Heart left ventricle (tissue), 16 donors: ENCODE measurements around the gene MAP3K5. TPM values are rescaled to one million over a fixed set of nuclear protein-coding genes. Genes with fewer than 3 reads are reported as not detected.
A peak's percentile ranks its signal among the peaks of the same experiment; 100 is the strongest.

Experiments used
- ATAC-seq, 4 donors: fragments of 200-7000 bp; cut with Tn5 transposase; one replicate each; pipeline ENCODE4 v1.9.1; 2020 to 2022; ENCODE audit warnings: moderate library complexity in 4 of 4, mild to moderate bottlenecking in 3 of 4, moderate number of reproducible peaks in 1 of 4
- DNase-seq, 5 donors: peaks; one replicate each; pipeline ENCODE4 v3.0.0-alpha.2; 2020
- H3K27ac ChIP-seq, 12 donors: fragments of 200-600 bp; sonication (generic) in 4 of 12; one replicate each; pipeline versions ENCODE4 v1.5.0 to v1.8.0; 2016 to 2022; ENCODE audit warnings: mild to moderate bottlenecking in 2 of 12
- H3K27me3 ChIP-seq, 9 donors: fragments of 200-600 bp; sonication (generic) in 2 of 9; one replicate each; pipeline versions ENCODE4 v1.5.1 to v1.8.0; 2016 to 2022; ENCODE audit warnings: mild to moderate bottlenecking in 3 of 9
- H3K36me3 ChIP-seq, 9 donors: fragments of 200-600 bp; sonication (generic) in 2 of 9; one replicate each; pipeline versions ENCODE4 v1.5.0 to v1.8.0; 2018 to 2022; ENCODE audit warnings: mild to moderate bottlenecking in 2 of 9
- H3K4me1 ChIP-seq, 12 donors: fragments of 200-600 bp; sonication (generic) in 4 of 12; one replicate each; pipeline versions ENCODE4 v1.5.0 to v1.8.0; 2016 to 2022; ENCODE audit warnings: mild to moderate bottlenecking in 3 of 12
- H3K4me3 ChIP-seq, 12 donors: fragments of 200-600 bp; sonication (generic) in 4 of 12; one replicate each; pipeline versions ENCODE4 v1.5.0 to v1.8.0; 2017 to 2022; ENCODE audit warnings: mild to moderate bottlenecking in 9 of 12, moderate library complexity in 4 of 12
- H3K9me3 ChIP-seq, 12 donors: fragments of 200-600 bp; sonication (generic) in 4 of 12; one replicate each; pipeline versions ENCODE4 v1.5.0 to v1.8.0; 2016 to 2022; ENCODE audit warnings: mild to moderate bottlenecking in 1 of 12
- CTCF ChIP-seq, 12 donors: fragments of 200-600 bp; sonication (generic) in 4 of 12; IDR thresholded peaks; one replicate each; pipeline versions ENCODE4 v1.5.0 to v1.8.0; 2018 to 2022; ENCODE audit warnings: antibody characterized with exemption in 12 of 12, mild to moderate bottlenecking in 5 of 12
- POLR2A ChIP-seq, 2 donors: fragments of 450-650 bp; IDR thresholded peaks; one replicate each; pipeline ENCODE4 v1.6.1; 2017; ENCODE audit warnings: antibody characterized with exemption in 2 of 2, mild to moderate bottlenecking in 2 of 2, moderate library complexity in 2 of 2
- WGBS, 4 donors: extraction: QIAGEN DNeasy Blood & Tissue Kit in 2 of 4; methylation state at CpG; one replicate each; pipeline versions ENCODE4 v1.1.5 to v1.1.7; 2013 to 2018; 5-methylcytosine and 5-hydroxymethylcytosine counted together
- intact Hi-C, 10 donors: fragments of 100-400 bp; cut with DNase I; formaldehyde crosslinking; loops; one replicate each; pipeline versions ENCODE4 v1.11.1 to v1.14.2; 2022
- polyA plus RNA-seq, 2 donors: library from polyadenylated mRNA; stranded (reverse); fragments of 200-250 nt; gene quantifications; one replicate each; pipeline ENCODE4 v1.2.3, GENCODE V29; 2013
- total RNA-seq, 9 donors: library from RNA; depleted of rRNA in 2 of 9; stranded (reverse); fragments of >200 nt in 2 of 9; fragmentation: NEBNext Ultra II Directional in 3 of 9; extraction: Animal tissue kit (Norgen Biotek cat#: 25700) in 3 of 9; gene quantifications; one replicate each; pipeline versions ENCODE4 v1.1.0 to v1.2.4, GENCODE V29; 2016 to 2023
- donor health status: ischemic (EF 13 %, LVEDD 7.1; RV severe dilation, severe dysfunction).
- donor health status: healthy with polysubstance abuse.
- donor health status: DM: no; HTN: yes; CAD: no.
- donor health status: DM: no; HTN: no; CAD: no.
- donor health status: ischemic (EF 25% LVEDD 6.9; RV normal size, moderate dysfunction).
- donor health status: ischemic (EF 25% LVEDD 5.7; RV mildly dilated, moderate dysfunction).
- donor health status: healthy.
- donor health status: DM: yes; HTN: yes; CAD: no.
- donor health status: ischemic (EF 35%, LVEDD 5.7; RV mildly dilated, moderate dysfunction).
- donor health status: nonischemic (EF 11% LVEDD 7.7; RV severe dilation, severe dysfunction).
- donor health status: DM: yes; HTN: yes; CAD: no.
- donor health status: PGD.
- donor health status: ischemic (EF 29% LVEDD 5.4; RV normal size, mild dysfunction).
- donor health status: nonischemic (EF 23%, LVEDD 6.1; RV moderate dilation, normal function).

MAP3K5 gene
- total and polyA plus RNA-seq, 11 donors = 7.1 to 34.1 (median 27.8) TPM

DNA sequence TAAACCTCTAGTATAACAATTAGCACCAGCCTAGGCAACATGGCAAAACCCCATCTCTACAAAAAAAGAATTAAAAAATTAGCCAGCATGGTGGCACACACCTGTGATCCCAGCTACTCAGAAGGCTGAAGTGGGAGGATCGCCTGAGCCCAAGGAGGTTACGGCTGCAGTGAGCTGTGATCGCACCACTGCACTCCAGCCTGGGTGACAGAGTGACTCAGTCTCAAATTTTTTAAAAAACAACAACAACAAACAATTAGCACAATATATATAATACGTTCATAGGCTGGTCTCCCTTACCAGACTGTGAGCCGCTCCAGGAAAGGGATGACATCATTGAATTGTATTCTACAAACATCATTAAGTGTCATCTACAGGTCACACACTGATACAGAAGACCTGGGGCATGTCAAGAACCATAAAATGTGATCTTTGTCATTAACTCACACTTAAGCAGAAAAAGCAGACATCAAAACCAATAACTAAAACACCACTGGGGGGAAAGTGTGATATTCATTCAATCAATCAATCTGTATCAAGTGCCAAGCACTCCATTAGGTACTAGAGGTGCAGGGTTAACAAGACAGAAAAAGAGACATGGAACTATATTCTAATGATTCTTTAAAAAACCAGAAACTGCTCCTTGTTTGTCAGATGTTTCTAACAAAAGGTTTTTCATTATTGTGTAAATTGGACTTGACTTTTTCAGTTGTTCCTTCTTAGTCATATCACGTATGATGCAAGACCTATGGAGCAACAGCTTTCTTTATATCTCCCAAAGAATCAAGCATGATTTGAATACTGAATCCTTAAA is 17.8 kb downstream of the MAP3K5 start:
- H3K4me1 ChIP-seq = peaks cover 4 to 57% (median 37%) of the 10 kb centered on the region in 12 donors
- no peak for DNase-seq
- no peak for TF ChIP-seq POLR2A (IDR thresholded peaks at IDR 0.05)
- no peak for TF ChIP-seq CTCF (IDR thresholded peaks at IDR 0.05)
- peak overlapping the region in 10 of 12 donors; percentile 25 to 67 (median 44) for H3K27ac ChIP-seq
- WGBS, 4 donors = 66 to 74% (median 69%) methylated on average over 6 of the region's 6 CpGs
- H3K27me3 ChIP-seq = no peaks in the 10 kb centered on the region
- H3K36me3 ChIP-seq = no peaks in the 10 kb centered on the region
- intact Hi-C loops = no loop called here
- H3K9me3 ChIP-seq = no peaks in the 10 kb centered on the region
- H3K4me3 ChIP-seq = no peak overlapping the region
- no peak for ATAC-seq

DNA sequence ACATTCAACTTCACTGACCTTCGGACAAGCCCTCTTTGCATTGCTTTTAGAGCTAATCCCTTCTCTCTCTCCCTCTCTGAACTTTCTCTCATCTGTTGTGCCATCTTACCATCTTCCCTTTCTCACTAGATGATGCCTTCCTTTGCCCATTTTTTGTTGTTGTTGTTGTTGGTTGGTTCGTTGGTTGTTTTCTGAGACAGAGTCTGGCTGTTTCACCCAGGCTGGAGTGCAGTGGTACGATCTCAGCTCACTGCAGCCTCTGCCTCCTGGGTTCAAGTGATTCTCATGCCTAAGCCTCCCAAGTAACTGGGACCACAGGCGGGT is 18.8 kb downstream of the MAP3K5 start:
- intact Hi-C loops = no loop called here
- no peak for ATAC-seq
- Histone ChIP-seq H3K4me3 (no peak overlapping the region), H3K27ac (peak overlapping the region in 11 of 12 donors; percentile 10 to 67 (median 47)), H3K4me1 (peaks cover 4 to 55% (median 33%) of the 10 kb centered on the region in 12 donors), H3K36me3 (no peaks in the 10 kb centered on the region), H3K9me3 (no peaks in the 10 kb centered on the region), H3K27me3 (no peaks in the 10 kb centered on the region)
- WGBS, 4 donors = 86 to 95% (median 89%) methylated on average over 4 of the region's 4 CpGs
- no peak for DNase-seq
- TF ChIP-seq POLR2A (IDR thresholded peaks at IDR 0.05) (no peak), CTCF (IDR thresholded peaks at IDR 0.05) (no peak)

GRCh38 chr6:136772685-136773472 is 19.4 kb downstream of the MAP3K5 start:
- peak; percentile 66 to 89 (median 78) for ATAC-seq
- no peaks in the 10 kb centered on the region for H3K9me3 ChIP-seq
- 40 to 55% (median 52%) methylated on average over 6 of the region's 6 CpGs for WGBS, 4 donors
- H3K27ac ChIP-seq = peak overlapping the region in 11 of 12 donors; percentile 10 to 67 (median 47)
- peak in 3 of 5 donors; percentile 30 to 59 (median 48) for DNase-seq
- intact Hi-C loops = no loop called here
- no peak overlapping the region for H3K4me3 ChIP-seq
- H3K4me1 ChIP-seq = peaks cover 4 to 60% (median 33%) of the 10 kb centered on the region in 12 donors
- H3K27me3 ChIP-seq = no peaks in the 10 kb centered on the region
- no peak for TF ChIP-seq POLR2A (IDR thresholded peaks at IDR 0.05)
- no peak for TF ChIP-seq CTCF (IDR thresholded peaks at IDR 0.05)
- H3K36me3 ChIP-seq = no peaks in the 10 kb centered on the region

- no peaks in the 10 kb centered on the region for H3K9me3 ChIP-seq
- H3K27me3 ChIP-seq = no peaks in the 10 kb centered on the region
- no peak for DNase-seq
- WGBS, 4 donors = 62 to 75% (median 67%) methylated on average over 2 of the region's 2 CpGs
- no peak overlapping the region for H3K4me3 ChIP-seq
- peaks cover 4 to 76% (median 36%) of the 10 kb centered on the region in 12 donors for H3K4me1 ChIP-seq
- H3K27ac ChIP-seq = peak overlapping the region in 1 of 12 donors; percentile 7
- ATAC-seq = no peak
- intact Hi-C loops = no loop called here
- H3K36me3 ChIP-seq = no peaks in the 10 kb centered on the region
- TF ChIP-seq POLR2A (IDR thresholded peaks at IDR 0.05) (no peak), CTCF (IDR thresholded peaks at IDR 0.05) (no peak)
These were observed 21.0 kb downstream of the MAP3K5 start for GRCh38 chr6:136771306-136771705.
